HEK293T (cell line): ENCODE results near the gene NHERF1.

Experiments
- ARNT ChIP-seq: fragments of 450-650 bp; IDR thresholded peaks from 2 replicates; pipeline ENCODE4 v1.6.1; 2017; ENCODE audit warnings: mild to moderate bottlenecking
- FOXM1 ChIP-seq: fragments of 450-650 bp; IDR thresholded peaks from 2 replicates; pipeline ENCODE4 v1.6.1; 2017; ENCODE audit warnings: mild to moderate bottlenecking, borderline replicate concordance
- PKNOX1 ChIP-seq: fragments of 450-650 bp; IDR thresholded peaks from 2 replicates; pipeline ENCODE4 v1.6.1; 2016
- SUZ12 ChIP-seq: fragments of 450-650 bp; IDR thresholded peaks from 2 replicates; pipeline ENCODE4 v1.6.1; 2016; ENCODE audit warnings: mild to moderate bottlenecking

- TF ChIP-seq ARNT (no peak), PKNOX1 (no peak), FOXM1 (no peak), SUZ12 (no peak)
These were observed 20.3 kb downstream of the NHERF1 start for GRCh38 chr17:74768763-74769114.
